NCI-H526 (cell line): ENCODE measurements around the gene C3orf70.

Source experiments
- DNase-seq, 2 experiments: peaks; one replicate each; lab custom pipeline; 2025; lab: John Stamatoyannopoulos, UW

C3orf70 gene

DNA sequence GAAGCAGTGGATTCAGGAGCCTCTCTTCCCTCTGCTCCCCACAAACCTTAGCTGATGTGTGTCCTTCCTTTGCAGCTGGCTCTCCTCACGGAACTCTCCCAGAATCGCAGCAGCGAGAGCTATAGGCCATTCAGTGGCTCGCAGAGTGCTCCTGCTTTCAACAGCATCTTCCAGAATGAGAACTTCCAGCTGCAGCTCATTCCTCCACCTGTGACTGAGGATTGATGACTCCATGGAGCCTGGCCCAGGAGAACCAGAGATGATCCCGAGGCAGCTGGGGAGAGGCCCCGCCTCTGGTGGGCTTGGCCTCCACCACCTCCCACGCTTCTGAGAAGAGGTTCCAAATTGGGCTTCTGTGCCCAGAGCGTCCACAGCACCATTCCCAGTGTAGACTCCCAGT is 101.1 kb downstream of the C3orf70 start:
- DNase-seq = no peak

DNA sequence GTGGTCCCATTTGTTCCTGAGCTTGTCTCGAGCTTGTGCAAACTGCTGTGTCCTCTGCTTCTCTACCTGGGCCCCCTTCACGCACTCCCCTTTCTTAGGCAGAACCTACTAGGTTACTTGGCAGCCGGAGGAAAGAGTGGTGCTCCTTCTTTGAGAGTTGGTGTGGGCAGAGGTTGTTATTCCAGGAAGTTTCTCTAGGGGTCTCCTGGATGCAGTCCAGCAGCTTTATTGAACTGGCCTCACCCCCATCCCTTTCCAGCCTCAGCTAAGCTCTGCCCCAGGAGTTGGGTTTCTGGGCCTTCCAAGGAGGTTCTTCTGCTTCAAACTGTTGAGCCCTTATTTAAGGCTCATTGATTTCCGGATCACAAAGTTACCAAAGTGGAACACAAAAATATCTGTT is 103.2 kb downstream of the C3orf70 start:
- peak in 1 of 2 experiments; percentile 9 for DNase-seq

DNA sequence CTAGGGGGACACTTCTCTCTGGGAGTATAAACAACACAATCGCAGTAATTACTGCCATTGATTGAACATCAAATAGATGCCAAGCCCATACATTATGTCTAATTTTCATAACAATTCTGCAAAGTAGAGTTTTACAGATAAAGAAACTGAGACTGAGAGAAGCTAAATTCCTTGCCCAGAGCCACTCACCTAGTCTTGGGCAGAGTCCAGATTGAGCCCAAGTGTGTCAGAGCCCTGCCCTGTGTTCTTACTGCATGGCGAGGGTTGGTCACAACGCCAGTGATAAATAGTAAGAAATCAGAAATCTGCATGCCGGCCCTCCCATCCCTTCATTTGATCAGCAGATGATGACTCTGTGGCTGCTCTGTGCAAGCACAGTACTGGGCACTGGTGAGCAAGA is 106.3 kb downstream of the C3orf70 start:
- no peak for DNase-seq

DNA sequence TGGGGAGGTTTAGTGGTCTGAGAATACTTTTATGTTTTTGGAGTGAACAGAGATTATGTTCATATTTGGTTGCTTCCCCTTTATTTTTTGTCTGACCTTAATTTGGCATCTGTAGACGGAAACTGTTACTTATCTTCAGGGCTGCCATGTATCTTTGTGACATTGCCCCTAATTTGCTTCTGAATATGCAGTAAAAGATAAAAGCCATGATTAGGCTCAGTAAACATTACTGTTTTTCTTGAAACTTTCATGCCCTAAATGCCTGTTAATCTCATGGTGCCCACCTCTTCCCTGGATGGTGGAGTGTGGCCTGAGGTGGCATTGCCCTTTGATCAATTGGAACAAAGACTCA is 106.7 kb downstream of the C3orf70 start:
- no peak for DNase-seq

DNA sequence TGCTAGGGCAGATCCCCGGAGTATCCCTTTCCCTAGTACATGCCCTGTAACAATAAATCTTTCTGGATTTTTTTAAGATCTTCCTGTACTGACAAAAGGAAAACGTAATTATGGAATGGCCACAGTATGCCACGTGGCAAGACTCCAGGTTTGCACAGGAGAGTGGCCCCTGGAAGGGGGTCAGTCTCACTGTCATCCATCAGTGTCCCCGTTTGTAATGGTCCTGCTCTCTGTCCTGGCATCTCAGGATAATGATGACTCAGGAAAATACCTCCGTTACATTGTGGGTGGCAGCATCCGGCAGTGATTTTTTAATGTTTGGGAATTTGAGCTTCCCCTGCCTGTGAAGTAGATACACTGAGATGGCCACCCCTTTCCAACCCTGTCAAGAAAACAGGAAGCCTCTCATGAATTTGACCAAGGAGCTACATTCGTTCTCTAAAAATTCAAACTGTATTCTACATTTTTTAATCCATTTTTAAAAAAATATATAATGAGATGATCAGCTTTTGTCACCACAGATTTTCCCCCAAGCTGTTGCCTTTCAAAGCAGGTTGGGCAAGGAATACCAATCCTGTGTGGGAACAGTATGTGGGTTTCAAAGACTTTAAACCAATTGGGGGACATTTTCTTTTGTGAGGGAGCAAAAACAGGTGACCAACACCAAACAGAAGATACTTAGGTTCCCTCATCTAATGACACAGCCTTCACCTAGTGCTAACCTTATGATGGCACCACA is 110.4 kb downstream of the C3orf70 start:
- no peak for DNase-seq

DNA sequence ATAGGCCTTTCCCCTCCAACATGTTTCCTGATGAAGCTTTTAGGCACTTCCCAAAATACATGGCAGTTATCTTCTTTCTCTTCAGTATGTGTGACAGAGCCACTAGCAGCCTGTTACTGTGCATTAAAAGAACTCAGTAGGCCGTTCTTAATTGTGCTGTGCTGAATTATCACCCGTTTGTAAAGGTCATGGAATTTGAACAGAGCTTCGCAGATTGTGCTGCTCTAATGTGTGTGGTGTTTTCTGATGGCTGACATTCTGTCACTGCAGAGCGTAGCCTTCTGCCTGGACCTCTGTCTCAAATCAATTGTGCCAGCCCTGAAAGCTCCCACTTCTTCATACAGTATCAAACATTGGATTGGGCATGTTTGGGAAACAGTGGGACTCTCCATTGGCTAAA is 111.3 kb downstream of the C3orf70 start:
- no peak for DNase-seq

DNA sequence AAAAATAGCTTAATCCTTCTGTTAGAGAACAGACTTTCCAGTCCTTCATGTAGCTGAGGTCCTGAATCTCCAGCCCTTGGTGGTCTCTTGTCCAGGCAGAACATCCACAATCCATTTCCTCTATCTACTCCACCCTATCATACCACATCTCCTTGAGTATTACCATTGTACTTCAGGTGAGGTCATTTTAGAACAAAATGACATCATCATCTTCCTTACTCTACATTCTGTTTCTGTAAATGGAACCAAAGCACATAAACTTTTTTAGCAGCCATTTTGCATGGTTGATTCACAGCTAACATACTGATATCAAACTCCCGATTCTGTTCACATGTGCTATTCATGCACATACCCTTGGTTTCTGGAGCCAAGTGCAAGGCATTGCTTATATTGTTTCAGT is 112.4 kb downstream of the C3orf70 start:
- no peak for DNase-seq

DNA sequence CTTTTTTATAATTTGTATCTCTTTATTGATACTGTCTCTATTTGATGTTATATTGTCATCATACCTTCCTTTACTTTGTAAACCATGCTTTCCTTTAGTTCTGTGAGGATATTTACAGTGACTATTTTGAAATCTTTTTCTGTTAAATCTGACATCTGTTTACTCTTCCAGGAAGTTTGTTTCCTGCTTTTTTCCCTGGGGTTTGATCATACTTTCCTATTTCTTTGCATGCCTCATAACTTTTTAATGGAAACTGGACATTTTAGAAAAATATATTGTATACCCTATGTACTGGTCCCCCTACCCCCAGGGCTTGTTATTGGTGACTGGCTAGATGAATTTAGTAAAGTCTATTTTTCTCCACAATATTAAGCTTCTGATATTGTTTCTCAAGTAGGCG is 115.1 kb downstream of the C3orf70 start:
- no peak for DNase-seq

DNA sequence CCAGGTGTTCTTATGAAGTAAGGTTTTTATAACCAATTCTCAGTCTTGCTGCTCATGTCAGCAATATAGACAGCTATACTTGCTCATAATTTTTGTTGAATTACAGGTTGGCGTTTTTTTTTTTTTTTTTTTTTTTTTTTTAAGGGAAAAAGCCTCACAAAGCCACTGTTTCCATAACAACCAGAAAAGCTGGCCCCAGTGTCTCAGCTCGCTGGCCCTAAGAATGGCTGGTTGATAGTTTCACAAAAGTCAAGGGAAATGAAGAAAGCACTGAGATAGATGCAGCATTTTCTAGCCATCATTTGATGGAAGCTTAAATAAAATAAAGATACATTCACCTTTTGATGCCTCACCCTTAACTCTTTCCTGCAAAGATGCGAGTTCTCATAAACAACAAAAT is 121.9 kb downstream of the C3orf70 start:
- no peak for DNase-seq

DNA sequence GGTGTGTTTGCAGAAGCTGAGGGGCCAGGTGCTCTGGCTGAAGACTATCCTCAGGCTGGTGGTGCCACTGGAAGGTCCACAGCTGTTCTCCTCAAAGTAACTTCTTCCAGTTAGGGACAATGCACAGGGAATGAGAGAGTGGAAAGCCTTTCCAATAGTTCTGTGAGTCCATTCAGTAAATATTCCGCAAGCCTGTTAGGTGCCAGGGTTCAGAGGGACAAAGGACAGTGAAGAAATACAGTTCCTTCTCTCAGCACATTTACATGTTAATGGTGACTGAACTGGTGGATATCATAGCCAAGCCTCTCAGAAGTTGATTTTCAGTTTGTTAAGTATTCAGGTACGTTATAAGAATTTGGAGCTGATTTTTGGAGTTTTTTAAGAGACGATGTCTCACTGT is 122.5 kb downstream of the C3orf70 start:
- no peak for DNase-seq

DNA sequence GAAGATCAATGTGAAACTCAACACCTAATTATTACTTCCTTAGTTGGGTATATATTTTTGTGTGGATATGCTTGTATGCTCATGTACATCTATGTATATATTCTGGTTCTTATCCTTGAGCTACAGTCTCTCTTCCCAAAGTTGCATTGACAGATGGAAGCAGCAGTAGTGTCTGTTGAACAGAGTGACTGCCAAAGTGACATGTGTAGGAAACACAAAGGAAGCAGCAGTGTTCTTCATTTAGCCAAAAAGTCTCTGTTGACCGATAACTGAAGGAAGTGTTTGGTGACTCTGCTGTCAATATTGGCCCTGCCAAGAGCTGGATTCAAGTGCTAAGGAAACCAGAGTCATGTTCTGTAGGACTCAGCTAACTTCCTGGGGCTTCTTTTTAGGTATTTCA is 123.8 kb downstream of the C3orf70 start:
- no peak for DNase-seq

DNA sequence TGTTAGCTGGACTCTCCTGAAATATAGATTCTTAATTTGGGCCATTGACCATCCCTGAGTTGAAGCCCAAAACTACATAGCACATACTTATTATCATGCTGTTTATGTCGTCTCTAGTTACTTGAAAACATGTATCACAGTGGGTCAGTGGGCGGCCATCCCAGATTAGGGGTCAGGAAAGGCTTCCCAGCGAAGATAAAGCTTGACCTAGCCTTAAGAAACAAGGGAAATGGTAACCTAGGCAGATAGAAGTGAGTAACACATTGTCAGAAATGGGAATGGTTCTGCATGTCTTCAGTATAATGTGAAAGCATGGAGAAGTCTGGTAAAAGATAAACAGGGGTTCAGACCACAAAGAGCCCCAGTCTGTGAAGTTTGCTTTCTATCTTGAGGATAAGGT is 124.7 kb downstream of the C3orf70 start:
- no peak for DNase-seq
